ENCODE results near the gene FTCDNL1. TPM values are rescaled to one million over a fixed set of nuclear protein-coding genes. Genes with fewer than 3 reads are reported as not detected.

FTCDNL1 gene
- total and polyA plus RNA-seq, 5 donors from 2014 or later: 0.28 to 1.3 (median 0.44) TPM; not detected in 1

- peak overlapping the region in 1 of 3 donors; percentile 6 for H3K27ac Mint-ChIP-seq
- H3K9me3 ChIP-seq (ENCODE audit: control insufficient read depth in 2 of 2, low read length in 2 of 2): no peaks in the 10 kb centered on the region
- H3K27me3 Mint-ChIP-seq: peaks cover 6% of the 10 kb centered on the region
- no peak overlapping the region for H3K27ac ChIP-seq (ENCODE audit: insufficient read depth, low read length, poor library complexity, severe bottlenecking)
- no peaks in the 10 kb centered on the region for H3K9me3 Mint-ChIP-seq
- no peaks in the 10 kb centered on the region for H3K27me3 ChIP-seq (ENCODE audit: control insufficient read depth, insufficient read depth, low read length)
- no peaks in the 10 kb centered on the region for H3K4me1 ChIP-seq (ENCODE audit: control insufficient read depth, insufficient read depth, low read length, poor library complexity, severe bottlenecking)
- no peaks in the 10 kb centered on the region for H3K4me1 Mint-ChIP-seq
- H3K36me3 ChIP-seq (ENCODE audit: control insufficient read depth, insufficient read depth, low read length): no peaks in the 10 kb centered on the region
- H3K36me3 Mint-ChIP-seq: no peaks in the 10 kb centered on the region
- ATAC-seq (ENCODE audit: low read depth in 2 of 2): no peak
- no peak overlapping the region for H3K4me3 Mint-ChIP-seq
- no peak overlapping the region for H3K4me3 ChIP-seq (ENCODE audit: low read depth, low read length)
- DNase-seq: no peak
These were observed 46.2 kb downstream of the FTCDNL1 start for GRCh38 chr2:199804831-199805230.

DNA sequence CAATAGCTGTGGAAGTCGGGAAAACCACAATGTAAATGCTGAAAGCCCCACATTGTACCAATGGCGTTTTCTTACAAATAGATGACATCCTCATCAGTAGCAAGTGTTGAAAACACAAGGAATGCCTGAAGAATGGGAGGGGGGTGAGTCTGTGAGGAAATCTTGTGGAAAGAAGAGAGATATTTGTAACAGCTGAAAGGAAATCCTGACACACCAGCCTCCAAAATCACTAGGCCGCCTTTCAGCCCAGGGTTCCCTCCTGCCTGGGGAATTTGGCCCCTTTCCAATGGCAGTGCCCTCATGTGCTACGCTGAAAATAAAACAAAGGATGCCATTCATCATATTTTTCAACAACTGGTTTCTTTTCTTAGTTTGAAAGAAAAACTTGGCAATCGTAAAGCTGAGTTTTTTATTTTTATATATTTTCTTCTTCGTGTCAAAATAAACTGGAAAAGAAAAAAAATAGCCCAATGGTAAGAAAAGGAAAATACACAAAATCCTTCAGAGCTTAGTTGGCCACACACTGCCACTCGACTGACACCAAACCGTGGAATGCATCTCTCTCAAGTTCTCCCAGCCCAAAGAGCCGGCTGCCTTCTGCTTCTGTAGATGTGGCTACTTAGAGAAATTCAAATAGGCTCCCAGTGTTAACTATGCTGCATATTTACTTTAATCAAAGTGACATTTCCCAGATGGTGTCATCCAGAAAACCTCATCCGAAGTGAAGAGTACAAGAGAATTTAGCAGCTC is 52.0 kb downstream of the FTCDNL1 start:
- H3K4me3 ChIP-seq (ENCODE audit: low read depth, low read length): no peak overlapping the region
- Mint-ChIP-seq H3K36me3 (no peaks in the 10 kb centered on the region), H3K27me3 (peaks cover 15% of the 10 kb centered on the region), H3K4me1 (peaks cover 0 to 5% (median 0%) of the 10 kb centered on the region in 4 donors), H3K4me3 (no peak overlapping the region), H3K27ac (no peak overlapping the region), H3K9me3 (no peaks in the 10 kb centered on the region)
- H3K36me3 ChIP-seq (ENCODE audit: control insufficient read depth, insufficient read depth, low read length): no peaks in the 10 kb centered on the region
- H3K27ac ChIP-seq (ENCODE audit: insufficient read depth, low read length, poor library complexity, severe bottlenecking): no peak overlapping the region
- H3K9me3 ChIP-seq (ENCODE audit: control insufficient read depth in 2 of 2, low read length in 2 of 2): no peaks in the 10 kb centered on the region
- H3K4me1 ChIP-seq (ENCODE audit: control insufficient read depth, insufficient read depth, low read length, poor library complexity, severe bottlenecking): no peaks in the 10 kb centered on the region
- peaks cover 1% of the 10 kb centered on the region for H3K27me3 ChIP-seq (ENCODE audit: control insufficient read depth, insufficient read depth, low read length)
- ATAC-seq (ENCODE audit: low read depth in 2 of 2) (no peak), DNase-seq (no peak)

DNA sequence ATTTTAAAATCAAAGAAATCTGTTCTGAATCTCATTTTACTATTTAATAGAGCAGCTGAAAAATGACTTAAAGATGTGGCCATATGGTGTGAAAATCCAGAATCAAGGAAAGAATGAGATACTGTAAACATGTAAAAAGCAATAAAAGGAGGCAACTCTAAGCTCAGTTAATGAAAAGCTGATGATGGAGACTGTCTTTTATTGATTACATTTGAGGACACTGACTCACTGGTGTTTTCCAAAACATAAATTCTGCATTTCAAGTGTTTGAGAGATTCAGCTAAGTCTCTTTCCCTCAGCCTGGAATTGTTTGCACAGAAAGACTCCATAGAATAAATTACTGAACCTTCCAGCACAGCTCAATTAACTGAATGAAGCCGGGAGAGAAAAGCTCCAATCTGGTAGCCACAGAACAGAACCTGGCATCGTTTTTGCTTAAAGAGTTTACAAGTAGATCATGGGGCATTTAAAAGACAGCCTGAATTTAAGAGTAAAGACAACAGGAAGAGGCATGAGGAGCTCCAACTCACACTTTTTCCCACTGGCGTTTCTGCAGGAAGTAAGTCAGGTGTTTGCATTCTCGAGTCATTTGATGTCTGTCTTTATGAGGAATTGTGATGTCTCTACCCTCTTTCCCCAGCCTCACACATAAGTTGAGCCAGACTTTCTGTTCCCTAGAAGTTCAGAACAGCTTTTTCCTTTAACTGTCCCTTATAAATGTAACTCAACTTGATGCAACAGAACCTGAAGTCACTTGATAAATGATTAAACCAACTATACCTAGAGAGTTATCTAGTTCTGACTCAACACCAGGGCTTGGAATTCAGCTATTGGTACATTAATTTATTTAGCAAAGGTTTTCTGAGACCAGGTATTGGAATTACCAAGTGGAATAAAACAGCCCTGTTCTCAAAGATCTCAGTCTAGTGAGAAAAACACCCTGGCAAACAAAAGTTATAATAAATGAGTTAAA is 53.3 kb downstream of the FTCDNL1 start:
- H3K9me3 ChIP-seq (ENCODE audit: control insufficient read depth in 2 of 2, low read length in 2 of 2): no peaks in the 10 kb centered on the region
- H3K36me3 ChIP-seq (ENCODE audit: control insufficient read depth, insufficient read depth, low read length): no peaks in the 10 kb centered on the region
- no peak overlapping the region for H3K4me3 ChIP-seq (ENCODE audit: low read depth, low read length)
- peaks cover 24% of the 10 kb centered on the region for H3K27me3 Mint-ChIP-seq
- H3K9me3 Mint-ChIP-seq: no peaks in the 10 kb centered on the region
- no peak for DNase-seq
- no peak for ATAC-seq (ENCODE audit: low read depth in 2 of 2)
- no peak overlapping the region for H3K4me3 Mint-ChIP-seq
- H3K36me3 Mint-ChIP-seq: no peaks in the 10 kb centered on the region
- peaks cover 0 to 5% (median 0%) of the 10 kb centered on the region in 4 donors for H3K4me1 Mint-ChIP-seq
- no peak overlapping the region for H3K27ac Mint-ChIP-seq
- H3K27me3 ChIP-seq (ENCODE audit: control insufficient read depth, insufficient read depth, low read length): peaks cover 1% of the 10 kb centered on the region
- H3K4me1 ChIP-seq (ENCODE audit: control insufficient read depth, insufficient read depth, low read length, poor library complexity, severe bottlenecking): no peaks in the 10 kb centered on the region
- H3K27ac ChIP-seq (ENCODE audit: insufficient read depth, low read length, poor library complexity, severe bottlenecking): no peak overlapping the region

DNA sequence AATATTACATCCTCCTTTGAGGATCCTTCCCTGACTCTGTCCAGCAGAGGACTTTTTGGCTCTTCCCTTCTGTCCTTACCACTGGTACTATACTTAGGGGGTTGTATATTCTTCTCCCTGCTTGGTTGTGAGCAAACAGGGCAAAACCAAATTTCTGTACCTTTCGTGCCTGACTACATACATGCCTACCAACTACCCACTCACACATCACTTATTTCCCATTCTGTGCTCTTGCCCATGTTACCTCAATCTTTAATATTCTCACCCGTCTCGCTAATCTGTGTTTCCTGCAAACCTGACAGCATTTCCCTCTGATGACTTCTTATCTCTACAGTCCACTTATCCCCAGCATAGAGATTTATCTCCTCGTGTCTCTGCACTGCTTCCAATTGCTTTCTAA is 58.6 kb downstream of the FTCDNL1 start:
- DNase-seq (no peak), ATAC-seq (ENCODE audit: low read depth in 2 of 2) (no peak)
- Histone ChIP-seq H3K27ac (ENCODE audit: insufficient read depth, low read length, poor library complexity, severe bottlenecking) (no peak overlapping the region), H3K4me1 (ENCODE audit: control insufficient read depth, insufficient read depth, low read length, poor library complexity, severe bottlenecking) (no peaks in the 10 kb centered on the region), H3K9me3 (ENCODE audit: control insufficient read depth in 2 of 2, low read length in 2 of 2) (no peaks in the 10 kb centered on the region), H3K36me3 (ENCODE audit: control insufficient read depth, insufficient read depth, low read length) (no peaks in the 10 kb centered on the region), H3K27me3 (ENCODE audit: control insufficient read depth, insufficient read depth, low read length) (peaks cover 1% of the 10 kb centered on the region), H3K4me3 (ENCODE audit: low read depth, low read length) (no peak overlapping the region)
- peaks cover 0 to 1% (median 0%) of the 10 kb centered on the region in 7 donors for H3K9me3 Mint-ChIP-seq
- H3K36me3 Mint-ChIP-seq: no peaks in the 10 kb centered on the region
- H3K27ac Mint-ChIP-seq: no peak overlapping the region
- H3K4me1 Mint-ChIP-seq: peaks cover 0 to 2% (median 0%) of the 10 kb centered on the region in 4 donors
- peaks cover 21% of the 10 kb centered on the region for H3K27me3 Mint-ChIP-seq
- no peak overlapping the region for H3K4me3 Mint-ChIP-seq

DNA sequence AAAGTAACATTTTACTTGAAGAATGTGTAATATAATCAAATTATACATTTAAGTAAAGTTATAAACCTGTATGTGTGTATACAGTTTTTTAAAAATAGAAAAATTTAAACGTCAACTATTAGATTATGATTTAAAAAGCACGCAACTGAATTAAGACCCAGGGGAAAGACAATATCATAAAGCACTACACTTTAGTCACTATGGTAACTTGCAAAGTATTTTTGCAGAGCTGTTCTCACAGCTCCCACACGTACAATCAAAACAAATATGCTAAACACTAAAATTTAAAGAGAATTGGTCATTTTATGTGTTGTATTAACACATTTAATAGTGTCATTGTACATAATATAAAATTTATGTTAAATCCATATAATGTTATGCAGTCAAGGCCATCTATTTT is 59.7 kb downstream of the FTCDNL1 start:
- Histone ChIP-seq H3K9me3 (ENCODE audit: control insufficient read depth in 2 of 2, low read length in 2 of 2) (no peaks in the 10 kb centered on the region), H3K36me3 (ENCODE audit: control insufficient read depth, insufficient read depth, low read length) (no peaks in the 10 kb centered on the region), H3K27ac (ENCODE audit: insufficient read depth, low read length, poor library complexity, severe bottlenecking) (no peak overlapping the region), H3K4me1 (ENCODE audit: control insufficient read depth, insufficient read depth, low read length, poor library complexity, severe bottlenecking) (no peaks in the 10 kb centered on the region), H3K27me3 (ENCODE audit: control insufficient read depth, insufficient read depth, low read length) (peaks cover 1% of the 10 kb centered on the region), H3K4me3 (ENCODE audit: low read depth, low read length) (no peak overlapping the region)
- no peaks in the 10 kb centered on the region for H3K36me3 Mint-ChIP-seq
- DNase-seq (no peak), ATAC-seq (ENCODE audit: low read depth in 2 of 2) (no peak)
- H3K27me3 Mint-ChIP-seq: peaks cover 15% of the 10 kb centered on the region
- H3K27ac Mint-ChIP-seq: no peak overlapping the region
- no peaks in the 10 kb centered on the region for H3K4me1 Mint-ChIP-seq
- no peak overlapping the region for H3K4me3 Mint-ChIP-seq
- peaks cover 0 to 1% (median 0%) of the 10 kb centered on the region in 7 donors for H3K9me3 Mint-ChIP-seq

- no peak overlapping the region for H3K4me3 Mint-ChIP-seq
These were observed 66.5 kb downstream of the FTCDNL1 start for GRCh38 chr2:199784512-199784911.

DNA sequence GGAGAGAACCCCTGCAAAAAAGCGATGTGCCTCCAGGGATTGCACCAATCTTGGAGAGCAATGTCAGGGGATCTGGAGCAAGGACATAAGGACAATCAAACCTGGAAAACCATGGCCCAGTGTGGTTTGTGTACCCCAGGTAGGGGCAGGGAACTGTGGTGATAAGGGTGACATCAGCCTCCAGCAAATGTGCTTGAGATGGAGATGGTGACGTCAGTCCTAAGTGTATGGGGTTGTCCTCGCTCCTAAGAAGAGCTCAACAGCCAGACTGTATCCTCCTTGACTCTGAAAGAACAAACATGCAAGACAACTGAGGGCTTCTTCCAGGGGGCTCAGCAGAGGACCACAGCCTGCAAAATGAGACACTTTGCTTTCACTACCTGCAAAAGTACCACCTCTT is 71.4 kb downstream of the FTCDNL1 start:
- H3K4me1 Mint-ChIP-seq: peaks cover 0 to 2% (median 0%) of the 10 kb centered on the region in 4 donors
- H3K27me3 ChIP-seq (ENCODE audit: control insufficient read depth, insufficient read depth, low read length): no peaks in the 10 kb centered on the region
- no peak for ATAC-seq (ENCODE audit: low read depth in 2 of 2)
- H3K9me3 Mint-ChIP-seq: peaks cover 0 to 2% (median 0%) of the 10 kb centered on the region in 7 donors
- H3K36me3 Mint-ChIP-seq: no peaks in the 10 kb centered on the region
- no peak overlapping the region for H3K27ac Mint-ChIP-seq
- H3K27me3 Mint-ChIP-seq: no peaks in the 10 kb centered on the region
- H3K27ac ChIP-seq (ENCODE audit: insufficient read depth, low read length, poor library complexity, severe bottlenecking): no peak overlapping the region
- no peak overlapping the region for H3K4me3 Mint-ChIP-seq
- no peaks in the 10 kb centered on the region for H3K9me3 ChIP-seq (ENCODE audit: control insufficient read depth in 2 of 2, low read length in 2 of 2)
- H3K4me1 ChIP-seq (ENCODE audit: control insufficient read depth, insufficient read depth, low read length, poor library complexity, severe bottlenecking): no peaks in the 10 kb centered on the region
- no peak for DNase-seq
- H3K4me3 ChIP-seq (ENCODE audit: low read depth, low read length): no peak overlapping the region
- H3K36me3 ChIP-seq (ENCODE audit: control insufficient read depth, insufficient read depth, low read length): no peaks in the 10 kb centered on the region

More at GRCh38 chr2:199784512-199784911, 66.5 kb downstream of the FTCDNL1 start:
- no peaks in the 10 kb centered on the region for H3K27me3 ChIP-seq (ENCODE audit: control insufficient read depth, insufficient read depth, low read length)
- ATAC-seq (ENCODE audit: low read depth in 2 of 2) (no peak), DNase-seq (no peak)
- no peaks in the 10 kb centered on the region for H3K36me3 Mint-ChIP-seq
- no peaks in the 10 kb centered on the region for H3K9me3 ChIP-seq (ENCODE audit: control insufficient read depth in 2 of 2, low read length in 2 of 2)
- H3K27ac Mint-ChIP-seq: no peak overlapping the region
- no peaks in the 10 kb centered on the region for H3K4me1 ChIP-seq (ENCODE audit: control insufficient read depth, insufficient read depth, low read length, poor library complexity, severe bottlenecking)
- H3K4me1 Mint-ChIP-seq: no peaks in the 10 kb centered on the region
- H3K9me3 Mint-ChIP-seq: peaks cover 0 to 3% (median 0%) of the 10 kb centered on the region in 7 donors
- H3K27me3 Mint-ChIP-seq: no peaks in the 10 kb centered on the region
- H3K4me3 ChIP-seq (ENCODE audit: low read depth, low read length): no peak overlapping the region
- no peak overlapping the region for H3K27ac ChIP-seq (ENCODE audit: insufficient read depth, low read length, poor library complexity, severe bottlenecking)
- no peaks in the 10 kb centered on the region for H3K36me3 ChIP-seq (ENCODE audit: control insufficient read depth, insufficient read depth, low read length)
